HPDE6-E6E7 (cell line): ENCODE measurements around the gene SRXN1.
A peak's percentile ranks its signal among the peaks of the same experiment; 100 is the strongest.
"Not testable (repeated sequence)": the region's sequence is repeated elsewhere in the genome, so short reads cannot be mapped to it uniquely, and the experiment has no call there.

Experiments used
- DNase-seq: peaks from one replicate; pipeline ENCODE4 v3.0.0; 2011; ENCODE audit warnings: missing footprints; ENCODE audit errors: extremely low spot score

SRXN1 gene

GRCh38 chr20:653110-653589, at the start of gene SRXN1:
Gene SRXN1 (minus strand): TSS chr20:653200. CDS start chr20:653185, 15 bp downstream.
- DNase-seq, result peak; percentile 98

- DNase-seq, result no peak
Observed at GRCh38 chr20:701401-702129, 48.6 kb upstream of the SRXN1 start.

- no peak for DNase-seq
Observed at GRCh38 chr20:699811-700338, 46.9 kb upstream of the SRXN1 start.

GRCh38 chr20:699342-699741, 46.3 kb upstream of the SRXN1 start:
- DNase-seq, result no peak

GRCh38 chr20:698276-698675, 45.3 kb upstream of the SRXN1 start:
- DNase-seq, result no peak

GRCh38 chr20:697826-698225, 44.8 kb upstream of the SRXN1 start:
- no peak for DNase-seq

GRCh38 chr20:695165-695866, 42.3 kb upstream of the SRXN1 start:
- no peak for DNase-seq

- DNase-seq, result no peak
Observed at GRCh38 chr20:694496-694895, 41.5 kb upstream of the SRXN1 start.

- not testable (repeated sequence) for DNase-seq
Observed at GRCh38 chr20:693786-694185, 40.8 kb upstream of the SRXN1 start.

GRCh38 chr20:692044-692443, 39.0 kb upstream of the SRXN1 start:
- no peak for DNase-seq

GRCh38 chr20:689947-690346, 36.9 kb upstream of the SRXN1 start:
- no peak for DNase-seq

- DNase-seq, result no peak
Observed at GRCh38 chr20:689348-689747, 36.3 kb upstream of the SRXN1 start.

GRCh38 chr20:688809-689212, 35.8 kb upstream of the SRXN1 start:
- DNase-seq, result no peak

- DNase-seq, result no peak
Observed at GRCh38 chr20:687468-688203, 34.6 kb upstream of the SRXN1 start.

- no peak for DNase-seq
Observed at GRCh38 chr20:684676-685319, 31.8 kb upstream of the SRXN1 start.

- no peak for DNase-seq
Observed at GRCh38 chr20:682123-682522, 29.1 kb upstream of the SRXN1 start.

GRCh38 chr20:680638-681187, 27.7 kb upstream of the SRXN1 start:
- DNase-seq, result no peak

- DNase-seq, result no peak
Observed at GRCh38 chr20:677957-678356, 25.0 kb upstream of the SRXN1 start.

GRCh38 chr20:676967-677366, 24.0 kb upstream of the SRXN1 start:
- no peak for DNase-seq

- no peak for DNase-seq
Observed at GRCh38 chr20:676315-676937, 23.4 kb upstream of the SRXN1 start.
